Astrocyte of the hippocampus (primary cell): ENCODE measurements around the gene IQCK.

Source experiments
- DNase-seq: peaks from one replicate; pipeline ENCODE4 v3.0.0; 2011; ENCODE audit warnings: low read depth, low spot score

Gene IQCK

DNA sequence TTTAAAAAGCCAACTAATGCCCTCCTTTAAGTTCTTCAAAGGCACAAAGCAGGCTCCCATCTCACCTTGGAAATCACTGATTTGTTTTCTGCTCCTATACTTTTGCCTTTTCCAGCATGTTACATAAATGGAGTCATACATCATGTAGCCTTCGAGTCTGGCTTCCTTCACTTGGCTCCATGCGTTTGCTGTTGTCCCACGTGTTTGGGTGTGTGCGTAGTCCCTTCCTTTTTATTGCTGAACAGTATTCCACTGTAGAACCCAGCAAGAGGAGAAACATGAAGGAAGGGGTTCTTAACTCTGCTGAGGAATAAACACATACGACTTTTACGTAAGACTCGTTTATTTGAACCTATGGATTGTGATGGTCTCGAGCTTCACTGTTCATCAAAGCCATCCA, 84.5 kb downstream of the IQCK start:
- no peak for DNase-seq

DNA sequence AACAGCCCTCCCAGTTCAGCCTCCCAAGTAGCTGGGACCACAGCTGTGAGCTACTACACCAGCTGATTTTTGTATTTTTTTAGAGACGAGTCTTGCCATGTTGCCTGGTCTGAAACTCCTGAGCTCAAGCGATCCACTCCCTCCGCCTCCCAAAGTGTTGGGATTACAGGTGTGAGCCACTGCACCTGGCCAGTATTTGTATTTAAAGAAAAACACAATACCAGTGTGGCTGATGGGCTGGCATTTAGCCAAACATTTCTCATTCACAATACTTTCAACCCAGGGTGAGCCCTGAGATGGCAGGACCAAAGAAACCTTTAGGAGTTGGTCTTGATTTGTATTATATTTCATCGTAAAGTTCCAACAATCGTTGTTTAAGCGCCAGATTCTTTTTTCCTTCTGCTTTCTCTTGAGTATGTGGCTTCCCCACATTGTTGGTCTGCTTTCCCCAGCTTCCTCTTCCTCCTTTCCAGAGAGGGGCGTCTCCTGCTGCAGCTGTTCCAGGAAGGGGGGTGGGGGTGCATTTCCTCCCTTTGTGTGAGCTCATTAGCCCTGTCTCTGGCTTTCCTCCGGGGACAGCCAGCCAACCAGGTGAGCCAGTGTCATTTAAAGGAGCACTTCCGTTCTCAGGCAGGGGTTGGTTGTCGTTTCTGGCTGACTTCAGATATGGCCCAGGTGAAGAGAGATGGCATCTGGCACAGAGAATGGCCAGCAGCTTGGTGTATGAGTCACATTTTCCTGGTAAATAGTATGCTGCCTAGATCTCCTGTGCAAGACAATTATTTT, 86.7 kb downstream of the IQCK start:
- DNase-seq, result no peak

DNA sequence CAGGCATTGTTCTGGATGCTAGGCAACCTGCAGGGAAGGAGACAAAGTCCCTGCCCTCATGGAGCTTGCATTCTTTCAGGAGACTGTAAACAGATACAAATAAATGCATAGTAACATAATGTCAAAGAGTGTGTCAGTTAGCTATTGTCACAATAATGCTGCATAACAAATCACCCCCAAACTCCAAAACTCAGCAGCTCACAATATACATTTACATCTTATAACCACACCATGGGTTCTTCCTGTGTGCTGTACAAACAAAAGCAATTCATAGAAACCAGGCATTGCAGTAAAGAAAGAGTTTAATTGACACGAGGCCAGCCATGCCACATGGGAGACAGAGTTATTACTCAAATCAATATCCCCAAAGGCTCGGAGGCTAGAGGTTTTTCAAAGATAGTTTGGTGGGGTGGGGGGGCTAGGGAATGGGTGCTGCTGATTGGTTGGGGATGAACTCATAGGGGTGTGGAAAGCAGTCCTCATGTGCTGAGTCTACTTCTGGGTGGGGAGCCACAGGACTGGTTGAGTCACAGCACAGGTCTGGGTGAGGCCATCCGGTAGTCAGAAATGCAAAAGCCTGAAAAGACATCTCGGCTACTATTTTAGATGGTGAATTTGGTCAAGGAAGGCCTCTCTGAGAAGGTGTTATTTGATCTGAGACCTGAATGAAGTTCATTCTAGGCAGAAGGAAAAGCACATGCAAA, 87.5 kb downstream of the IQCK start:
- no peak for DNase-seq

DNA sequence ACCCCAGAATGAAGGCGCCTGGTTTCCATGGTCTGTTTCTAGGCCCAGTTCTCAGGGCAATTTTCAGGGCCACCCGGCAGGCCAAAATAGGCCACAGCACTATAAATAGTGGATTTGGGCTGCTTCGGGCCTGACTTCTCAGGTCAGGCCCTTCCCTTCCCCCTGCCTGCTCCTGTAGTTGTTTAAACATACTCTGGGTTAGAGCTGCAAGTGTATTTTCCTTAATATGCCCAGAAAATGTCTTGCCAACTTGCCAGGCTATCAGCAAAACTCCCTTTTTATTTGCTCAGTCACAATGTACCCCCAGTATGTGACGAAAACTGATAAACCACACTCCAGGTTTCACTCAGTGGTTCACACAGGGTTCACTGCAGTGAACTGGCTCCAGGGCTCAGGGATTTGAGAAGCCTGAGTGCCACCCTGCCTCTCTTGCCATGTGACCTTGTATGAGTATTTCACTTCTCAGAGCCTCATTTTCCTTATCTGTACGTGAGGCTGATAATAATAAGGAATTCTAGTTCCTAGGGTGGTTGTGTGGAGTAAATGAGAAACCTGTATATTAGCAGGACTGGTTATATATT, 90.1 kb downstream of the IQCK start:
- DNase-seq, result peak; percentile 39

DNA sequence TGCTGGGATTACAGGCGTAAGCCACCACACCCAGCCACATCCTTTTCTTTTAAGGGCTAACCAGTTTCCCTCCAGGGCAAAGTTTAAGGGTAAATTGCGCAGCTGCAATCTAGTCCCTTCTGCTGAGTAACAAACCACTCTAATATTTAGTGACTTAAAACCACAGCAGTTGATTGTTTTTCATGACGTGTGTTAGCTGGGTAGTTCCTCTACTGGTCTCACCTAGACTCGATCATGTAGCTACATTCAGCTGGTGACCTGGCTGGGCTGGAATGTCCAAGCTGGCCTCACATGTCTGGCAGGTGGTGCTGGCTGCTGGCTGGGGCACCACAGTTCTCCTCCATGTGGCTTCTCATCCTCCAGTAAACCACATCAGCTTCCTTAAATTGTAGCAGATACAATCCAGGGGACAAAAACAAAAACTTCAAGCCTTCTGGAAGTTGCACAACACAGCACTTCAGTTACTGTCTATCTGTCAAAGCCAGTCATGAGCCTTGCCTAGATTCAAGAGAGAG, 91.1 kb downstream of the IQCK start:
- DNase-seq, result peak; percentile 50

DNA sequence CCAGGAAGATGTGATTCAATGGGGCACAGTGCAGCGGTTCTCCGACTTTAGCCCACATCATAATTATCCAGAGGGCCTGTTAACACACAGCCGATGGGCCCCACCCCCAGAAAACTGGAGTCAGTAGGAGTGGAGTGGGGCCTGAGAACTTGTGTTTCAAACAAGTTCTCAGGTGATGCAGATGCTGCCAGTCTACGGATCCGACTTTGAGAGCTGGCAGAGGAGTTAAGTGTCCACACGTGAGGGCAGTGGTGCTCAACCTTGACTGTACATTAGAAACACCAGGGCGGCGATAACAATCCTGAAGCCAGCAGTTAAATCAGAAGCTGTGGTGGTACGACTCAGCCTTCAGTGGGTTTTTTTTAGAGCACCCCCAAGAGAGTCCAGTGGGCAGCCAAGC, 91.6 kb downstream of the IQCK start:
- no peak for DNase-seq

DNA sequence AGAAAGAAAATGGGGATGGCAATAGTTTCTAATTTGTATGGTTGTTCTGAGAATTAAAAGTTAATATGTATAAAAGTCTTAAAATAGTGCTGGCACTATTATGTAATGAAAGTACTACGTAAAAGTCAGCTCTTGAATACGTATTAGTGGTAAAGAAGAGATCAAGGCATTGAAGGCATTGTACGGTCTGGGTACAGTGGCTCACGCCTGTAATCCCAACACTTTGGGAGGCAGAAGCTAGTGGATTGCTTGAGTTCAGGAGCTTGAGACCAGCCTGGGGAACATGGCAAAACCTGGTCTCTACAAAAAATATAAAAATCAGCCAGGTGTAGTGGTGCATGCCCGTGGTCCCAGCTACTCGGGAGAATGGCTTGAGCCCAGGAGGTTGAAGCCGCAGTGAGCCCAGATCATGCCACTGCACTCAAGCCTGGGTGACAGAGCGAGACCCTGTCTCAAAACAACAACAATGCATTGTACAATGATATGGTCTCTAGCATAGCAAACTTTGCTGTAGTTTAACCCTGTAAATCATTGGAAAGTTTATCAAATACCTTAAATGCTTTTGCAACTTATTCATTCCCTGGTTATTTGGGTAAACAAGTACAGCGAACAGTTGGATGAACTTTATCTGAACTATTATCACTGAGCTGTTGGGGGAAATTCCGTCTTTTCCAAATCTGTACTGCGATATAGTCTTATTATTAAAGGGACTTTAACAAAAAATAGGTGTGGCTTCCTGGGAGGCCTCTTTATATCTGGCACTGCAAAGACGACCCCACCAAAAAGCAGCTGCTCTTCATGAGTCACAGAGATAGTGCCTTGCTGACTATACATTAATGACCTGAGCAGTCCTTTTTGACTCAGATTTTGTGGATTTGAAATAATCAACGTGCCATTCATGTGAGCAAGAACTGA, 93.0 kb downstream of the IQCK start:
- peak; percentile 78 for DNase-seq

DNA sequence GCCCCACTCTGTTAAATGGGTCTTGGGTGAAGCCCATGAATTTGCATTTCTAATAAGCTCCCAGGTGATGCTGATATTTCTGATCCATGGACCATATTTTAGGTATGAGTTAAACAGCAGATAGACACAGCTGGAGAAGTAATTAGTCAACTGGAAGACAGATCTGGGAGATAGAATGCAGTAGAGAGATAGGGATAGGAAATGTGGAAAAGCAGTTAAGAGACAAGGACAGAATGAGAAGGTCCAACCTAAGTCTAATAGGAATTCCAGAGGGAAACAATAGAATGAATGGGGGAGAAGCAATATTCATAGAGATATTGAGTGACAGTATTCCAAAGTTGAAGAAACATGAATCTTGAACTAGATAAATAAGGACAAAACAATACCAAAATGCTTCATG, 94.9 kb downstream of the IQCK start:
- DNase-seq, result no peak

DNA sequence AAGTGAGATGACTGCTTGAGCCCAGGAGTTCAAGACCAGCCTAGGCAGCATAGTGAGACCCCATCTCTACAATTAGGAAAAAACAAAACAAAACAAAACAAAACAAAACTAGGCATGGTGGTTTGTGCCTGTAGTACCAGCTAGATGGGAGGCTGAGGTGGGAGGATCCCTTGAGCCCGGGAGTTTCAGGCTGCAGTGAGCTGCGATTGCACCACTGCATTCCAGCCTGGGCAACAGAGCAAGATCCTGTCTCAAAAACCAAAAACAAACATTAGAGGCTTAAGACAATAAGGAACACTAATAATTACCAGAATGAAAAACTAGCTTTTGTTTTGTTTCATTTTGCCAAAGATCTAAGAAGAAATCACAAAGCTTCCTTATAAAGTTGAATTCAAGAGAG, 97.3 kb downstream of the IQCK start:
- no peak for DNase-seq

DNA sequence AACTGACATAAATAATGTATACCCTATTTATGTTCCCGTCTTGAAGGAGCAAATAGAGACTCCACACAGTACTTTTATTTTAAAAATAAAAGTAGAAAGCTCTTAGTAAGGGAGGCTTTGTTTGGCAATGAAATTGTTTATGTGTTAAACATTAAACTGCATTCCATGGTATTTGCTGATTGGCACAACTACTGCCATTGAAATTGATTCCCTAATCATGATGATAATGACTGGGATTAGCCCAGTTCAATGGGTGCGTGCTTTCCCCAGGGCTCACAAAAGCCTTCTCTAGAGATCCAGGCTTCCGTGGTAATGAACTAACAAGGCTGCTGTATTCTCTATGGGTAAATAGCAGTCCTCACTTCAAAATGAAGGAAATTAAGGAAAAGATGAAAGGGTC, 99.1 kb downstream of the IQCK start:
- DNase-seq, result no peak

DNA sequence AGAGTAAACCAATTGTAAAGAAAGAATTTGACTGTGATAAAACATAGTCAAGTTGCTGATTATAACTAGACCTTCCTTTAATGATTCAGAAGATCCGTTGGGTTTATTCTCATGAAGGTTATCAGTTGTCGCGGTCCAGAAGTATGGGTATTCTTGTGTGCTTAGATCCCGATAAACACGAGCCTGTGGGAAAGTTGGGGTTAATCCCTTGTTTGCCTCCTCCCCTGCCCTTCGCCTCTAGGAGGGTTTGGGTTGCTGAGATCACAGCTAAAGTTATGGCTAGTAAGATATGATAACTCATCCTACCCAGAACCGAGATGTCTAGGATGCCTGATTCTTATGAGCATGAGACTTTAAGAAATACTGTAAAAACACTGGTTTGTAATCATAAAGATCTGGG, 99.8 kb downstream of the IQCK start:
- DNase-seq, result no peak

DNA sequence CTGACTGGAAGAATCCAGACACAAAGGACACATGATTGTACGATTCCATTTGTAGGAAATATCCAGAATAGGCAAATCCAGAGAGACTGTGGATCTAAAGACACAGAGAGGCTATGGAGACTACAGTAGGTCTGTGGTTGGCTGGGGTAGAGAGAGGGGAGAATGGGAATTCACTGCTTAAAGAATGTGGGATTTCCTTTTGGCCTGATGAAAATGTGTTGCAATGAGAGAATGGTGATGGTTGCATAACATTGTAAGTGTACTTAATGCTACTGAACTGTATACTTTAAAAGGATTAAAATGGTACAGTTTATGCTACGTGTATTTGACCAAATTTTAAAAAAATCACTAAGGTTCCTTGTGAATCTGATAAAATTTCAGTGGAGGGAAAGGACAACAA, 104.5 kb downstream of the IQCK start:
- no peak for DNase-seq

DNA sequence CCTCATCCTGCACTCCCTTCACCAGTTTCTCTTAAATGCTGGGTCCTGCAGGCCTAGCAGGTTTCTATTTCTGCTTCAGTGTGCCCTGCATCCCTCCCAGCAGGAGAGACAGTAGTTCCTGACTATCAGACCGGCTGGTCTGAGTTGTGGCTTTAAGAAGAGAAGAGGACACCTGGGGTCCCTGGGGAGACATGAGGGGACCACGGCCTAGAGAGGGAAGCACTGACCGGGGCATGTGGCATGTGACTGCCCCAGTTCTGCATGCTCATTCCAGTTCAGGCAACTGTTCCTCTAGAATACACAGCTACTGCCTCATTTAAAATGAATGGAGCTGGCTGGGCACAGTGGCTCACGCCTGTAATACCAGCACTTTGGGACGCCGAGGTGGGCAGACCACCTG, 105.3 kb downstream of the IQCK start:
- DNase-seq, result no peak

DNA sequence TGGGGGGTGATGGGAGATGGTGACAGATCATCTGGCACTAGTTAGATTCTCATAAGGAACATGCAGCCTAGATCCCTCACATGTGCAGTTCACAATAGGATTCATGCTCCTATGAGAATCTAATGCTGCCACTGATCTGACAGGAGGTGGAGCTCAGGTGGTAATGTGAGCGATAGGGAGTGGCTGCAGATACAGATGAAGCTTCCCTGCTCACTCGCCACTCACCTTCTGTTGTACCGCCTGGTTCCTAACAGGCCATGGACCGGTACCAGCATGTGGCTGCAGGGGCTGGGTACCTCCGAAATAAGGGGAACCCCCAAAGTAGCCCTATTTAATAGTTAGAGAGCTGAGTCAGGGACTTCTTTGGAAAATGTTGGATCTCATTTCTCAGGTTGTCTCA, 106.1 kb downstream of the IQCK start:
- DNase-seq, result no peak

DNA sequence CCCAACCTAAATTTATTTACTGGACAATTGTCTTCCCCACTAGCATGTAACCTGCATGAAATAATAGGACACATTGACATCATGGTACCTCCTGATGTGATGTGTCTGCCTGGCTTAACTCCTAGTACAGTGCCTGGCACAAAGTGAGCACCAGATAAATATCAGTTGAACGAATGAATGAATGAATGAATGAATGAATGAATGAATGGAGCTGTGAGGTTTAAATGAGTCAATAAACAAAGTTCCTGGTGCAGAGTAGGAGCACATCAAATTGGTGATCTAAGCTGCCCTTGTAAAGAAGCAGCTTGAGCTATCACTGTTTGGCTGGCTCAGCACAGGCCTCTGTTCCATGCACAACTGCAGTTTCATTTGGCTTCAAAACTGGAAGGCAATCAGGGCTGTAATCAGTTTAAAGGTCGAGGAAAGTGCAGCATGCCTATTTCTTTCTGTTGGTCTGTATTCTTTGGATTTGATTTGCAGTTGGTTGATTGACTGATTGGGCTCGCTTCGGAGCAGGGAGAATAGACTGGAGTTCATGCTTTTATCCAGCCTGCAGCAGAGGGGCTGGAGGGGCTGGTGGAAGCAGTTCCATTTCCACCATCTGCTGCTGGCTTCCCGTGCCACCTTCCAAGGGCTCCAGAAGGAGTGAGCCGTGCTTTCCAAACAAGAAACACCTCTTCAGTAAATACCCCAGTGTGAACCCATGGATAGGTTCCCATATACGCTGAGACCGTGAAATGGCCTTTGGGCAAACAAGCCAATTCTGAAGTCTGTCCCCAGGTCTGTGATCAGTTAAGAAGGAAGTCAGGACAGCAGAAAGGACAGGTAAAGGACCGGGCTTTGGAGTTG, 112.0 kb downstream of the IQCK start:
- no peak for DNase-seq

DNA sequence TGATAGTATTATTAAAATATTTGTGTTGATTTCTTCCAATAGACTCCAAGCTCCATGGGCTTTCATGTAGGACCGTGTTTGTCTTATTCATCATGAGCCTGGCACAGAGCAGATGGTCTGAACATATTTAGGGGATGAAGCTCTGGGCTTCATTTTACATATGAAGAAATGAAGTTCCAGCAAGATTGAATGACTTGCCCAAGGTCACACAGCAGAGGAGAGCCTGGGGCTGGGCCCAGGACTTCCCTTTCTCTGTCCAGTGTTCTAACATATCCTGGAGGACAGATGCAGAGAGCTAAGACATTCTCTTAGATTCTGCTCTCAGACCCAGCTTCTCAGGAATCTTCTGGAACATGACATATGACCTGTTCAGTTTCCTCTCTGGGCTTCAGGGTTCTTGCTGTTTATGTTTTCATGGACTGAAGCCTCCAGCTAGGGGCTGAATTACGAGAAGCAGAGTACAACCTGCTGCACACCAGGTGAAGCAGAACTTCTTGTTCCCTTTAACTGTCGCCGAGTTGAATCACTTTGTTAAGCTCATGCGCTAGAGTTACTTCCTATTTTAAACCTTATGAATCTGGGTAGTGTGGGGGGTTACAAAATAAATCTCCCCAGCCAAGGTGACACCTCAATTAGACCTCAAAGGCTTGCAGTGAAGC, 113.0 kb downstream of the IQCK start:
- DNase-seq, result no peak

DNA sequence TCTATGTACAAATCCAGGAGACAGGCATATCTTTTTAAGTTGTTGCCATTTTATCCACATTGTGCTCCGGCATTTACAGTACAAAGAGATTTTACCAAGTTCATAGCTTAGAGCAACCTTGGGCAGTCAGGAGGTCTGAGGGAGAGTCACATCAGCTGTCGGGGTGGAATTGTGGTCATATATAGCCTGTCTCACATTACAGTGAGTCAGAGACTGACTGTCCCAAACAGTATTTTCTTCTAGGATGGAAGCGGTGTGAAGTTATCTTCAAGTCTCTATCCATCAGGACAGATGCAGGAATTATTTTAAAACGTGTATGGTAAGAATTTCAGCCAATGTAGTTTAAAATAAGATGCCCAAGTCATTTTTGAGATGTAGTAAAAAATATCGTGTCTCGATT, 113.6 kb downstream of the IQCK start:
- DNase-seq, result peak; percentile 80

DNA sequence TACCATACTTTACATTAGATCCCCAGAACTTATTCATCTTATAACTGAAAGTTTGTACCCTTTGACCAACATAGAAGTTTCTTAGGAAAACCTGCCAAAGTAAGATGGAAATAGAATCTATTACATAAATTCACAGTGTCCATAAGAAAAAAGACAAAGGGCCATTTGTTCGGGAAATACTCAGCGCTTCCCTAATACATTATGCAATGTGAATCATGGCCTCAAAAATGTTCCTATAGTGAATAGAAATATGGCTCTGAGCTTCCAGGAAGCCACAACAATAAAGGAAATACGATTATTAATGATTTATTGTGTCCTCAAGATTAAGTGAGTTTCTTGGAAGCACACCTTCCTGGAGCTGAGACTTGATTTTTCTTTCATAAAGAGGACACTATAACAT, 115.1 kb downstream of the IQCK start:
- no peak for DNase-seq

DNA sequence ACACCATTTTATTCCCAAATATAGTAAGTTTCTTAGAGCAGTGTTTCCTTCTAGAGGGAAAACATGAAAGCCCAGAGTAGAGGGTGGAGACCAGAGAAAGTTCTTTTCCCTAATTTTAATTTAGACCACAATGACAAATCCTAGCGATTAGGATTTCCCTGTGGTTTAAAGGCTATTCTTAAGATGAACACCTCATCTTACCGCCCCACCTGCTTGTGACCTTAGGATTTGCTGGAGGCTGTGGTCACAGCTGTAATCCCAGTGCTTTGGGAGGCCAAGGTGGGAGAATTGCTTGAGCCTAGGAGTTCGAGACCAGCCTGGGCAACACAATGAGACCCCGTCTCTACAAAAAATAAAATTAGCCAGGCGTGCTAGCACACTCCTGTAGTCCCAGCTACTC, 115.5 kb downstream of the IQCK start:
- no peak for DNase-seq

DNA sequence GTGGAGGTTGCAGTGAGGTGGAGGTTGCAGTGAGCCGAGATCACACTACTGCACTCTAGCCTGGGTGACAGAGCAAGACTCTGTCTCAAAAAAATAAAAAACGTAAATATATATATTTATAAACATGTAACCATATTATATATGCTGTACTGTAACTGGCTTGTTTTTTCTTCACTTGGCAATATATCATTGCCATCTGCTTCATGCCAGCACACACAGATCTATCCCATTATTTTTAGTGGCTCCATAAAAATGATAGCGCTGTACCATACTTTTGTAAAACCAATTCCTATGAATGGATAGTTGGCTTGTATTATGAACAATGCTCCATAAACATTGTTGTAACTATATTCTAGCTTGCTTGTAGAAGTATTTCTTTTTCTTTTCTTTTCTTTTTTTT, 117.1 kb downstream of the IQCK start:
- no peak for DNase-seq
